Amygdala (tissue), 56 donors: ENCODE data around the gene AK1.
"Not testable (repeated sequence)": the region's sequence is repeated elsewhere in the genome, so short reads cannot be mapped to it uniquely, and the experiment has no call there.

Experiments used
- DNase-seq, 56 donors: peaks; one replicate each; lab custom pipeline; 2025; lab: John Stamatoyannopoulos, UW

Gene AK1

GRCh38 chr9:127854184-127854806 is 23.2 kb downstream of the AK1 start, which contains the start of gene ENG:
TSS of gene ENG (minus strand) at chr9:127854658. CDS start at chr9:127854355, 303 bp downstream.
- peak in 8 of 56 donors; percentile 9 to 48 (median 15) for DNase-seq

GRCh38 chr9:127853312-127854183 is 23.9 kb downstream of the AK1 start:
- DNase-seq = no peak

GRCh38 chr9:127852829-127853228 is 24.6 kb downstream of the AK1 start:
- DNase-seq = no peak

- DNase-seq = no peak
Observed at GRCh38 chr9:127850286-127850830, 27.1 kb downstream of the AK1 start.

- DNase-seq = no peak
Observed at GRCh38 chr9:127848756-127849504, 28.5 kb downstream of the AK1 start.

- DNase-seq = no peak
Observed at GRCh38 chr9:127847833-127848755, 29.4 kb downstream of the AK1 start.

GRCh38 chr9:127847178-127847510 is 30.3 kb downstream of the AK1 start:
- no peak for DNase-seq

- DNase-seq = no peak
Observed at GRCh38 chr9:127846443-127847177, 30.9 kb downstream of the AK1 start.

GRCh38 chr9:127845619-127846018 is 31.9 kb downstream of the AK1 start:
- not testable (repeated sequence) for DNase-seq

GRCh38 chr9:127844821-127845359 is 32.6 kb downstream of the AK1 start:
- no peak for DNase-seq

- no peak for DNase-seq
Observed at GRCh38 chr9:127841087-127841835, 36.2 kb downstream of the AK1 start.

GRCh38 chr9:127838375-127839078 is 38.9 kb downstream of the AK1 start:
- DNase-seq = peak in 1 of 56 donors; percentile 16

- DNase-seq = no peak
Observed at GRCh38 chr9:127837346-127837745, 40.1 kb downstream of the AK1 start.

GRCh38 chr9:127836561-127836960 is 40.9 kb downstream of the AK1 start:
- not testable (repeated sequence) for DNase-seq

GRCh38 chr9:127835991-127836516 is 41.4 kb downstream of the AK1 start:
- DNase-seq = peak in 1 of 56 donors; percentile 8

GRCh38 chr9:127833555-127833954 is 43.9 kb downstream of the AK1 start:
- no peak for DNase-seq

GRCh38 chr9:127832248-127832647 is 45.2 kb downstream of the AK1 start:
- no peak for DNase-seq
